K562 (cell line): Measurements from ENCODE around the gene MARCKSL1. TPM values are rescaled to one million over a fixed set of nuclear protein-coding genes. Genes with fewer than 3 reads are reported as not detected.

Source experiments
- ATAC-seq: fragments of 200-7000 bp; cut with Tn5 transposase; 3 replicates; pipeline ENCODE4 v1.9.1; 2020; ENCODE audit warnings: moderate library complexity
- BruUV-seq: library from RNA; stranded (reverse); fragments of 400-500 nt; replicated peaks from 2 replicates; lab custom pipeline; 2021; lab: Mats Ljungman, UMichigan
- CTCF ChIA-PET: fragments of 300-600 bp; formaldehyde crosslinking; extraction: SDS; loops from one replicate; lab custom pipeline; 2021; ENCODE audit warnings: low intra/inter-chr PET ratio; lab: Yijun Ruan, JAX
- POLR2A ChIA-PET: fragments of 300-600, 350-650 bp; sonication (Branson Sonifier 250); formaldehyde crosslinking; extraction: SDS; loops from one replicate; lab custom pipeline; 2021; ENCODE audit warnings: antibody characterized with exemption, inconsistent platforms; lab: Yijun Ruan, JAX
- DNase-seq, 4 experiments: peaks; one replicate each; pipeline versions ENCODE4 v3.0.0 to v3.0.0-alpha.2; 2011 to 2018; ENCODE audit warnings: low spot score in 3 of 4, mixed read lengths in 3 of 4; ENCODE audit errors: extremely low read depth in 1 of 4
- FAIRE-seq: peaks from 2 replicates; lab custom pipeline; 2011; peaks lifted over from hg19 to GRCh38; lab: Jason Lieb, UNC
- H2AFZ ChIP-seq: 2 replicates; pipeline ENCODE4 v1.6.0; 2011; ENCODE audit warnings: low read depth, low read length, control low read depth, inconsistent platforms
- H3K27ac ChIP-seq: fragments of 200-600 bp; 3 replicates; pipeline ENCODE4 v1.8.0; 2011; ENCODE audit warnings: low read depth, mild to moderate bottlenecking, control low read depth, inconsistent platforms, low read length, moderate library complexity, mixed read lengths; ENCODE audit errors: extremely low read depth
- H3K27me3 ChIP-seq, 2 experiments: fragments of 300-600 bp in 1 of 2; 2 replicates in 1 of 2; 3 replicates in 1 of 2; pipeline versions ENCODE4 v1.6.0 to v1.8.0; 2011; ENCODE audit warnings: inconsistent platforms in 2 of 2, low read length in 2 of 2, mild to moderate bottlenecking in 1 of 2, mixed read lengths in 1 of 2, moderate library complexity in 1 of 2; ENCODE audit not compliant: control insufficient read depth in 2 of 2, insufficient read depth in 2 of 2
- H3K36me3 ChIP-seq: fragments of 300-600 bp; 3 replicates; pipeline ENCODE4 v1.8.0; 2011; ENCODE audit warnings: mild to moderate bottlenecking, low read length, inconsistent platforms; ENCODE audit not compliant: control insufficient read depth, insufficient read depth
- H3K4me1 ChIP-seq, 2 experiments: fragments of 200-600 bp in 1 of 2; replicated peaks in 1 of 2; 2 replicates in 1 of 2; 3 replicates in 1 of 2; pipeline versions ENCODE4 v1.5.1 to v1.8.0; 2011; ENCODE audit warnings: inconsistent platforms in 2 of 2, low read length in 2 of 2, mild to moderate bottlenecking in 1 of 2, mixed read lengths in 1 of 2, moderate library complexity in 1 of 2; ENCODE audit not compliant: control insufficient read depth in 2 of 2, insufficient read depth in 2 of 2
- H3K4me2 ChIP-seq: 2 replicates; pipeline ENCODE4 v1.6.1; 2011; ENCODE audit warnings: low read length, control low read depth, inconsistent platforms, mixed read lengths; ENCODE audit not compliant: insufficient read depth
- H3K4me3 ChIP-seq: fragments of 200-600 bp; sonication (generic), shearing (Covaris generic); 2 replicates; pipeline ENCODE4 v1.5.1; 2016; ENCODE audit warnings: control low read depth, inconsistent platforms
- H3K79me2 ChIP-seq: fragments of 200-600 bp; 3 replicates; pipeline ENCODE4 v1.8.0; 2011; ENCODE audit warnings: low read length, inconsistent platforms; ENCODE audit not compliant: control insufficient read depth, insufficient read depth
- H3K9ac ChIP-seq, 2 experiments: 2 replicates each; pipeline versions ENCODE4 v1.6.0 to v1.6.1; 2011; ENCODE audit warnings: low read depth in 2 of 2, low read length in 2 of 2, control low read depth in 1 of 2, inconsistent platforms in 1 of 2, mild to moderate bottlenecking in 1 of 2, mixed read lengths in 1 of 2; ENCODE audit not compliant: insufficient read depth in 1 of 2
- H3K9me1 ChIP-seq: one replicate; pipeline ENCODE4 v1.6.0; 2011; ENCODE audit warnings: inconsistent platforms, mild to moderate bottlenecking, low read length, moderate library complexity; ENCODE audit not compliant: control insufficient read depth, insufficient read depth
- H3K9me3 ChIP-seq: replicated peaks from 2 replicates; pipeline ENCODE4 v1.5.1; 2011; ENCODE audit warnings: low read depth, low read length, inconsistent platforms; ENCODE audit not compliant: control insufficient read depth, insufficient read depth
- H4K20me1 ChIP-seq: replicated peaks from 2 replicates; pipeline ENCODE4 v1.6.1; 2011; ENCODE audit warnings: low read length, inconsistent platforms, mixed read lengths; ENCODE audit not compliant: control insufficient read depth, insufficient read depth
- CTCFL ChIP-seq: IDR thresholded peaks from 2 replicates; pipeline ENCODE4 v1.6.1; 2011; ENCODE audit warnings: borderline replicate concordance, low read depth, mild to moderate bottlenecking, moderate library complexity, low read length; ENCODE audit not compliant: insufficient read depth, poor library complexity, severe bottlenecking
- LARP7 ChIP-seq: fragments of 450-650 bp; IDR thresholded peaks from 2 replicates; pipeline ENCODE4 v1.6.1; 2016
- LEF1 ChIP-seq: fragments of 450-650 bp; IDR thresholded peaks from 2 replicates; pipeline ENCODE4 v1.6.1; 2016; ENCODE audit warnings: mild to moderate bottlenecking
- PML ChIP-seq: IDR thresholded peaks from 2 replicates; pipeline ENCODE4 v1.6.1; 2012; ENCODE audit warnings: low read length, inconsistent platforms
- POLR2AphosphoS2 ChIP-seq: IDR thresholded peaks from 2 replicates; pipeline ENCODE4 v1.6.1; 2012; ENCODE audit warnings: low read length, improper control_type of control experiment
- POLR2B ChIP-seq: fragments of 450-650 bp; IDR thresholded peaks from 2 replicates; pipeline ENCODE4 v1.6.1; 2018; ENCODE audit warnings: low read depth; ENCODE audit not compliant: partially characterized antibody
- POLR2G ChIP-seq: fragments of 200-400 bp; formaldehyde crosslinking; IDR thresholded peaks from 2 replicates; pipeline ENCODE4 v1.6.1; 2017; ENCODE audit warnings: low read depth, mild to moderate bottlenecking, antibody characterized with exemption, low read length, moderate library complexity
- RBFOX2 ChIP-seq: fragments of 200-400 bp; formaldehyde crosslinking; IDR thresholded peaks from 2 replicates; pipeline ENCODE4 v1.6.1; 2017; ENCODE audit warnings: low read depth, mild to moderate bottlenecking, low read length, moderate library complexity
- RBM22 ChIP-seq: fragments of 200-400 bp; formaldehyde crosslinking; IDR thresholded peaks from 2 replicates; pipeline ENCODE4 v1.6.1; 2018; ENCODE audit warnings: low read length, low read depth; ENCODE audit not compliant: poor library complexity, severe bottlenecking
- SAFB ChIP-seq: fragments of 200-400 bp; formaldehyde crosslinking; IDR thresholded peaks from 2 replicates; pipeline ENCODE4 v1.6.1; 2017; ENCODE audit warnings: low read depth, low read length, borderline replicate concordance
- SIN3B ChIP-seq: fragments of 450-650 bp; IDR thresholded peaks from 2 replicates; pipeline ENCODE4 v1.6.1; 2017; ENCODE audit warnings: low read depth, mild to moderate bottlenecking, moderate library complexity
- ZNF143 ChIP-seq: sonication (generic); formaldehyde crosslinking; IDR thresholded peaks from 2 replicates; pipeline ENCODE4 v1.9.0; 2022; ENCODE audit warnings: mild to moderate bottlenecking, missing genetic modification reagents
- ZNF717 ChIP-seq: fragments of 250-450 bp; sonication (Bioruptor Pico); IDR thresholded peaks from 2 replicates; pipeline ENCODE4 v1.5.0; 2021
- WGBS: fragments of 100-300 bp; shearing (Covaris generic); methylation state at CpG from one replicate; pipeline ENCODE4 v1.1.6; 2016; ENCODE audit warnings: low coverage, mixed read lengths; ENCODE audit not compliant: insufficient coverage; ENCODE audit errors: missing lambda C conversion rate; 5-methylcytosine and 5-hydroxymethylcytosine counted together
- in situ Hi-C: fragments of 300-500 bp; cut with MboI; formaldehyde crosslinking; loops from 4 replicates; pipeline ENCODE4 v1.15.0; 2018; ENCODE audit warnings: inconsistent platforms, mixed read lengths
- intact Hi-C: fragments of 100-400 bp; cut with micrococcal nuclease; formaldehyde crosslinking; loops from 2 replicates; pipeline ENCODE4 v1.14.2; 2022
- polyA plus RNA-seq, 8 experiments: library from polyadenylated mRNA; depleted of rRNA in 4 of 8; stranded (reverse) in 5 of 8; unstranded in 3 of 8; fragments of >200 nt; fragmentation: Nextera tagmentation in 2 of 8; fragmentation: Illumina TruSeq in 1 of 8; extraction: Ambion mirVana in 2 of 8; extraction: Trizol in 1 of 8; gene quantifications; 2 replicates each; pipeline versions ENCODE4 v1.2.1 to v1.2.3, GENCODE V29; 2011 to 2014; ENCODE audit warnings: inconsistent platforms in 1 of 8, missing spikeins in 1 of 8
- total RNA-seq, 7 experiments: library from RNA; depleted of rRNA in 6 of 7; stranded (reverse); fragments of >200 nt in 6 of 7; fragmentation: Illumina TruSeq in 2 of 7; extraction: Trizol in 2 of 7; gene quantifications; 2 replicates each; pipeline versions ENCODE4 v1.2.1 to v1.2.3, GENCODE V29; 2011 to 2021; ENCODE audit warnings: low replicate concordance in 1 of 7
- TF ChIP-seq, protein P1 (sequence below), 3 experiments: fragments of 200-800 bp in 1 of 3; sonication (Bioruptor generic) in 1 of 3; sonication (generic) in 1 of 3; formaldehyde crosslinking in 1 of 3; IDR thresholded peaks; 2 replicates each; pipeline versions ENCODE4 v1.6.1 to v1.8.0; 2016 to 2022; ENCODE audit warnings: mild to moderate bottlenecking in 2 of 3, missing compliant biosample characterization in 2 of 3, missing genetic modification characterization in 2 of 3, missing genetic modification reagents in 1 of 3

Gene MARCKSL1
- total and polyA plus RNA-seq, 9 of the 15 experiments (the other 6 are each of a cell fraction or from before 2014, with no cell fraction given): 14.7 to 325 (median 155) TPM

DNA sequence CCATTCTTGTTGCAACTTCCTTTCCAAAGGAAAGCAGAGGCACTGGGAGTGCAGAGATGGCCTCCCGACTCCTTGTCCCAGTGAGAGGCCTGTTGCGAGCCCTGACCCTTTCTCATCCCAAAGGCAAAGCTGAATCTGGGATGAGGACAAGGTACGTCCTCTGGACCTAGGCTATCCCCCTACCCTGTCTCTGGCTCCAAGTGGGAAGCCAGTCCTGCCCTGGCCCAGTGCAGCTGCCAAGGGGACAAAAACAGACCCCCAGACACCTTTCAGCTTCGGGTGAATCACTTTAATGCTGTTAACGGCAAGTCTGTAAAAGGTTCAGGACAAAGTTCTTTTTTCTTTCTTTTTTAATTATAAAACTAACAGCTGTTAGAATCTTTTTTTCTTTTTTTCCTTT, 28.8 kb upstream of the MARCKSL1 start:
- intact Hi-C loops: no loop called here
- FAIRE-seq (no peak), DNase-seq (peak in 1 of 4 experiments; percentile 10), ATAC-seq (no peak)
- TF ChIP-seq ZNF143 (CRISPR knock-in tag) (no peak), POLR2AphosphoS2 (0 out of 2 replicates have a peak, but pooled peaks have one; percentile 15), PML (0 out of 2 replicates have a peak, but pooled peaks have one; percentile 11)
- peaks cover 81% of the 10 kb centered on the region for H3K36me3 ChIP-seq
- H3K9me3 ChIP-seq: no peaks in the 10 kb centered on the region
- ChIA-PET CTCF (no interaction called here), POLR2A (interaction anchor here (0.7 to 4.3 kb wide), 7 partner anchors 8 to 57 kb away, joined by 3 to 36 read pairs (median 4); no protein-coding TSS in a partner anchor)
- in situ Hi-C loops: no loop called here
- no peak overlapping the region for H3K9ac ChIP-seq
- no peaks in the 10 kb centered on the region for H3K27me3 ChIP-seq
- WGBS: 87% methylated on average over 5 of the region's 5 CpGs
- no peak overlapping the region for H2AFZ ChIP-seq
- H3K9me1 ChIP-seq: no peaks in the 10 kb centered on the region
- no peak overlapping the region for H3K4me2 ChIP-seq
- H3K4me3 ChIP-seq: no peak overlapping the region
- no peaks in the 10 kb centered on the region for H4K20me1 ChIP-seq
- H3K79me2 ChIP-seq: no peaks in the 10 kb centered on the region
- TSS peak; percentile 18 for BruUV-seq
- H3K27ac ChIP-seq: no peak overlapping the region
- H3K4me1 ChIP-seq: peaks cover 0 to 4% of the 10 kb centered on the region in 2 experiments; a peak in 1 of 5 replicates

DNA sequence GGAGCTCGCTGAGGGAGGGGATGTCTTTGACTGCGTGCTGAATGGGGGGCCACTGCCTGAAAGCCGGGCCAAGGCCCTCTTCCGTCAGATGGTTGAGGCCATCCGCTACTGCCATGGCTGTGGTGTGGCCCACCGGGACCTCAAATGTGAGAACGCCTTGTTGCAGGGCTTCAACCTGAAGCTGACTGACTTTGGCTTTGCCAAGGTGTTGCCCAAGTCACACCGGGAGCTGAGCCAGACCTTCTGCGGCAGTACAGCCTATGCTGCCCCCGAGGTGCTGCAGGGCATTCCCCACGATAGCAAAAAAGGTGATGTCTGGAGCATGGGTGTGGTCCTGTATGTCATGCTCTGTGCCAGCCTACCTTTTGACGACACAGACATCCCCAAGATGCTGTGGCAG, 27.7 kb upstream of the MARCKSL1 start:
- TF ChIP-seq SAFB (no peak), LARP7 (no peak), POLR2G (peak; percentile 72), ZNF717 (no peak), LEF1 (no peak), RBM22 (peak; percentile 68), RBFOX2 (peak; percentile 42), CTCFL (no peak), POLR2B (no peak), SIN3B (no peak)
- TF ChIP-seq, protein P1, sequence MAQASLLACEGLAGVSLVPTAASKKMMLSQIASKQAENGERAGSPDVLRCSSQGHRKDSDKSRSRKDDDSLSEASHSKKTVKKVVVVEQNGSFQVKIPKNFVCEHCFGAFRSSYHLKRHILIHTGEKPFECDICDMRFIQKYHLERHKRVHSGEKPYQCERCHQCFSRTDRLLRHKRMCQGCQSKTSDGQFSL (CRISPR knock-in tag; IDR thresholded peaks at IDR 0.05): no peak
- TF ChIP-seq, protein P1 (tag; IDR thresholded peaks at IDR 0.05): no peak
- H3K9ac ChIP-seq: no peak overlapping the region
- no peaks in the 10 kb centered on the region for H4K20me1 ChIP-seq
- no peaks in the 10 kb centered on the region for H3K9me3 ChIP-seq
- peaks cover 72% of the 10 kb centered on the region for H3K36me3 ChIP-seq
- FAIRE-seq (no peak), DNase-seq (no peak), ATAC-seq (no peak)
- no peaks in the 10 kb centered on the region for H3K79me2 ChIP-seq
- no peak overlapping the region for H3K4me2 ChIP-seq
- in situ Hi-C loops: no loop called here
- BruUV-seq: no TSS peak
- no peaks in the 10 kb centered on the region for H3K27me3 ChIP-seq
- H3K4me3 ChIP-seq: no peak overlapping the region
- H2AFZ ChIP-seq: no peak overlapping the region
- intact Hi-C loops: no loop called here
- H3K27ac ChIP-seq: no peak overlapping the region
- H3K4me1 ChIP-seq: peaks cover 0 to 4% of the 10 kb centered on the region in 2 experiments; a peak in 1 of 5 replicates
- POLR2A ChIA-PET: interaction anchor here (1.0 to 3.2 kb wide), 7 partner anchors 9 to 31 kb away, joined by 3 to 16 read pairs (median 8); partner anchors contain the start of genes BSDC1 and MARCKSL1
- CTCF ChIA-PET: no interaction called here
- no peaks in the 10 kb centered on the region for H3K9me1 ChIP-seq
- WGBS: 94% methylated on average over 12 of the region's 12 CpGs
